B cell (primary cell): ENCODE measurements around the gene SST.

Experiments
- CTCF ChIP-seq: fragments of 200-600 bp; IDR thresholded peaks from one replicate; pipeline ENCODE4 v1.8.0; 2022; ENCODE audit warnings: antibody characterized with exemption, mild to moderate bottlenecking
- EZH2 ChIP-seq: IDR thresholded peaks from 2 replicates; pipeline ENCODE4 v1.6.1; 2012; ENCODE audit warnings: borderline replicate concordance, low read depth, mild to moderate bottlenecking, moderate library complexity, low read length; ENCODE audit not compliant: insufficient read depth, poor library complexity, severe bottlenecking

GRCh38 chr3:187709155-187709554 lies 39.0 kb upstream of the SST start:
- TF ChIP-seq CTCF (no peak), EZH2 (no peak)
